WTC11 (cell line): Measurements from ENCODE around the gene MRPL22. TPM values are rescaled to one million over a fixed set of nuclear protein-coding genes. Genes with fewer than 3 reads are reported as not detected.
"Not testable (repeated sequence)": the region's sequence is repeated elsewhere in the genome, so short reads cannot be mapped to it uniquely, and the experiment has no call there.

Experiments
- ATAC-seq: fragments of 200-7000 bp; cut with Tn5 transposase; 2 replicates; pipeline ENCODE4 v1.10.0; 2021; ENCODE audit warnings: mild to moderate bottlenecking, moderate library complexity
- CTCF ChIA-PET: fragments of 300-600 bp; sonication (Branson Sonifier 250); formaldehyde crosslinking; loops from one replicate; lab custom pipeline; 2021; ENCODE audit warnings: antibody characterized with exemption; lab: Charles Lee
- POLR2A ChIA-PET: fragments of 350-600 bp; sonication (Branson Sonifier 250); formaldehyde crosslinking; loops from one replicate; lab custom pipeline; 2021; ENCODE audit warnings: antibody characterized with exemption; lab: Charles Lee
- DNase-seq: peaks from one replicate; pipeline ENCODE4 v3.0.0; 2021; ENCODE audit warnings: low spot score
- H3K27ac Mint-ChIP-seq: 2 replicates; pipeline ENCODE4 v1.8.0; 2021; ENCODE audit warnings: mixed read lengths
- H3K27me3 Mint-ChIP-seq: 2 replicates; pipeline ENCODE4 v1.8.0; 2021; ENCODE audit warnings: low read depth, mild to moderate bottlenecking, moderate library complexity, mixed read lengths
- H3K36me3 Mint-ChIP-seq: 2 replicates; pipeline ENCODE4 v1.8.0; 2021; ENCODE audit warnings: mixed read lengths
- H3K4me1 Mint-ChIP-seq: 2 replicates; pipeline ENCODE4 v1.8.0; 2022; ENCODE audit warnings: mixed read lengths
- H3K4me3 Mint-ChIP-seq: 2 replicates; pipeline ENCODE4 v1.8.0; 2021; ENCODE audit warnings: mild to moderate bottlenecking, moderate library complexity, mixed read lengths
- H3K9me3 Mint-ChIP-seq: 2 replicates; pipeline ENCODE4 v1.8.0; 2021; ENCODE audit warnings: mixed read lengths
- AFF4 ChIP-seq: sonication (generic); formaldehyde crosslinking; IDR thresholded peaks from 2 replicates; pipeline ENCODE4 v1.8.1; 2023; ENCODE audit warnings: mild to moderate bottlenecking, missing genetic modification reagents, borderline replicate concordance
- ATF1 ChIP-seq: sonication (generic); formaldehyde crosslinking; IDR thresholded peaks from 2 replicates; pipeline ENCODE4 v1.8.1; 2023; ENCODE audit warnings: mild to moderate bottlenecking, moderate library complexity, missing genetic modification reagents
- ATF3 ChIP-seq: sonication (generic); formaldehyde crosslinking; conservative IDR thresholded peaks from 2 replicates; pipeline ENCODE4 v1.8.1; 2022; ENCODE audit warnings: mild to moderate bottlenecking, missing genetic modification reagents
- ETV6 ChIP-seq: sonication (generic); formaldehyde crosslinking; IDR thresholded peaks from 2 replicates; pipeline ENCODE4 v1.8.1; 2022; ENCODE audit warnings: mild to moderate bottlenecking, missing genetic modification reagents
- FOXK1 ChIP-seq: sonication (generic); formaldehyde crosslinking; IDR thresholded peaks from 2 replicates; pipeline ENCODE4 v1.8.0; 2022; ENCODE audit warnings: mild to moderate bottlenecking, moderate library complexity, missing genetic modification reagents
- FOXP1 ChIP-seq: sonication (generic); formaldehyde crosslinking; IDR thresholded peaks from 2 replicates; pipeline ENCODE4 v1.8.0; 2022; ENCODE audit warnings: missing genetic modification reagents, mild to moderate bottlenecking, moderate library complexity, borderline replicate concordance
- MLX ChIP-seq: sonication (generic); formaldehyde crosslinking; IDR thresholded peaks from 2 replicates; pipeline ENCODE4 v1.8.1; 2023; ENCODE audit warnings: mild to moderate bottlenecking, missing genetic modification reagents, moderate library complexity
- NFE2L1 ChIP-seq: sonication (generic); formaldehyde crosslinking; IDR thresholded peaks from 2 replicates; pipeline ENCODE4 v1.8.1; 2023; ENCODE audit warnings: missing genetic modification reagents
- PREB ChIP-seq: sonication (generic); formaldehyde crosslinking; IDR thresholded peaks from 2 replicates; pipeline ENCODE4 v1.8.1; 2022; ENCODE audit warnings: mild to moderate bottlenecking, missing genetic modification reagents, moderate library complexity, borderline replicate concordance
- SMAD3 ChIP-seq: sonication (generic); formaldehyde crosslinking; IDR thresholded peaks from 2 replicates; pipeline ENCODE4 v1.8.0; 2022; ENCODE audit warnings: missing genetic modification reagents, mild to moderate bottlenecking, borderline replicate concordance
- TCF7 ChIP-seq: sonication (generic); formaldehyde crosslinking; IDR thresholded peaks from 2 replicates; pipeline ENCODE4 v1.8.0; 2022; ENCODE audit warnings: mild to moderate bottlenecking, low read depth, missing genetic modification reagents, moderate library complexity
- TP53 ChIP-seq: sonication (generic); formaldehyde crosslinking; IDR thresholded peaks from 2 replicates; pipeline ENCODE4 v1.8.1; 2023; ENCODE audit warnings: mild to moderate bottlenecking, missing genetic modification reagents
- USF1 ChIP-seq: sonication (generic); formaldehyde crosslinking; IDR thresholded peaks from 2 replicates; pipeline ENCODE4 v1.8.0; 2022; ENCODE audit warnings: mild to moderate bottlenecking, missing genetic modification reagents
- USF2 ChIP-seq: sonication (generic); formaldehyde crosslinking; IDR thresholded peaks from 2 replicates; pipeline ENCODE4 v1.8.1; 2023; ENCODE audit warnings: mild to moderate bottlenecking, missing genetic modification reagents, moderate library complexity
- ZBTB43 ChIP-seq: sonication (generic); formaldehyde crosslinking; IDR thresholded peaks from 2 replicates; pipeline ENCODE4 v1.8.1; 2023; ENCODE audit warnings: mild to moderate bottlenecking, missing genetic modification reagents
- ZNF423 ChIP-seq: fragments of 250-450 bp; sonication (Bioruptor Pico); IDR thresholded peaks from 2 replicates; pipeline ENCODE4 v2.1.2; 2022; ENCODE audit warnings: mild to moderate bottlenecking, moderate library complexity
- ZNF512 ChIP-seq: sonication (generic); formaldehyde crosslinking; IDR thresholded peaks from 2 replicates; pipeline ENCODE4 v1.8.1; 2022; ENCODE audit warnings: missing genetic modification reagents, borderline replicate concordance
- total RNA-seq: library from RNA; stranded (reverse); gene quantifications from 3 replicates; pipeline ENCODE4 v1.2.3, GENCODE V29; 2021

MRPL22 gene
- total RNA-seq, 1 experiment from 2014 or later, result 52.0 TPM

- peak; percentile 67 for TF ChIP-seq USF1 (CRISPR knock-in tag)
- no peak for TF ChIP-seq SMAD3 (CRISPR knock-in tag)
- no peak for TF ChIP-seq ATF3 (CRISPR knock-in tag)
- TF ChIP-seq ETV6, result peak; percentile 56; the same call in 1 of the 2 replicates
- TF ChIP-seq PREB, result no peak
- TF ChIP-seq MLX, result no peak
- TF ChIP-seq ZNF423 (CRISPR knock-in tag), result no peak
- TF ChIP-seq, all 79 proteins: peak for 23
Observed at GRCh38 chr5:154937718-154938466, 3.0 kb upstream of the MRPL22 start, which contains the start of gene GEMIN5 (continued).

- Mint-ChIP-seq H3K36me3 (peaks cover 11% of the 10 kb centered on the region), H3K4me1 (peaks cover 19% of the 10 kb centered on the region)
- POLR2A ChIA-PET, DNase-seq, H3K27ac Mint-ChIP-seq, H3K27me3 Mint-ChIP-seq, H3K4me3 Mint-ChIP-seq, CTCF ChIA-PET, H3K9me3 Mint-ChIP-seq, ATAC-seq: not testable (repeated sequence)
Observed at GRCh38 chr5:154939387-154939786, 1.5 kb upstream of the MRPL22 start.

- peak overlapping the region; percentile 97 for H3K4me3 Mint-ChIP-seq
- POLR2A ChIA-PET, result no interaction called here
Observed at GRCh38 chr5:154940375-154940771, 500 bp upstream of the MRPL22 start.

More at GRCh38 chr5:154940375-154940771, 500 bp upstream of the MRPL22 start:
- no peak for ATAC-seq
- no peak for DNase-seq
- H3K27ac Mint-ChIP-seq, result no peak overlapping the region
- no peaks in the 10 kb centered on the region for H3K9me3 Mint-ChIP-seq
- H3K36me3 Mint-ChIP-seq, result peaks cover 2% of the 10 kb centered on the region
- peaks cover 18% of the 10 kb centered on the region for H3K4me1 Mint-ChIP-seq
- TF ChIP-seq ATF1 (CRISPR knock-in tag), result no peak
- TF ChIP-seq AFF4 (CRISPR knock-in tag), result no peak
- TF ChIP-seq USF2 (CRISPR knock-in tag), result no peak
- TF ChIP-seq TP53, result no peak
- TF ChIP-seq NFE2L1 (CRISPR knock-in tag), result no peak
- TF ChIP-seq FOXP1, result no peak
- no peak for TF ChIP-seq ETV6
- TF ChIP-seq ZNF512 (CRISPR knock-in tag), result no peak
- no peak for TF ChIP-seq TCF7 (CRISPR knock-in tag)
- TF ChIP-seq FOXK1 (CRISPR knock-in tag), result no peak
- TF ChIP-seq ZBTB43, result no peak
- CTCF ChIA-PET, result no interaction called here
- H3K27me3 Mint-ChIP-seq, result peaks cover 2% of the 10 kb centered on the region; the same call in 1 of the 2 replicates
